ENCODE results near the gene ZNF784.

The ZNF784 gene

DNA sequence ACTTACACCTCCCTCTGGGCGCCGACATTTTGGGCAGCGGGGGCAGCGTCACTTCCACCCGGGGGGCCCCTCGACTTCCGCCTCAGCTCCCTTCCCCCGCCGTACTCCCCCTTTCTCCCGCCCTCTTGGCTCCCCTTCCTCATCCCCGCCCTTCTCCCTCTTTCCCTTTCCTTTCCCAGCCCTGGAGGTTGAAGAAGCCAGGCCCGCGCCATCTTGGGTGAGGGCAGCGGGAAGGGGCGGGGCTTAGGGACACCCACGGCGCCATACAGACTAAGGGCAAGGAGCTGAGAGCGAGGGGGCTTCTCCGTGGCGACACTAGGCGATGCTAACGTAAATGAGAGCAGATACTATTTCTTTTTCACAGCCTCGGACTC lies 24.9 kb downstream of the ZNF784 start, which contains the start of gene FIZ1:
FIZ1 (minus strand) TSS at position 50 of the 374 bp plus-strand sequence. CDS start 1,652 bp downstream, outside the sequence.
- ChIA-PET POLR2A (interaction anchor here (0.7 to 1.6 kb wide), 10 partner anchors 12 to 210 kb away, joined by 3 to 6 read pairs (median 4); partner anchors contain the start of genes UBE2S and ZNF784), CTCF (interaction anchor here (1.6 to 2.9 kb wide), 2 partner anchors 12 to 83 kb away, joined by 6 to 15 read pairs; no protein-coding TSS in a partner anchor)
- TF ChIP-seq, protein P1, sequence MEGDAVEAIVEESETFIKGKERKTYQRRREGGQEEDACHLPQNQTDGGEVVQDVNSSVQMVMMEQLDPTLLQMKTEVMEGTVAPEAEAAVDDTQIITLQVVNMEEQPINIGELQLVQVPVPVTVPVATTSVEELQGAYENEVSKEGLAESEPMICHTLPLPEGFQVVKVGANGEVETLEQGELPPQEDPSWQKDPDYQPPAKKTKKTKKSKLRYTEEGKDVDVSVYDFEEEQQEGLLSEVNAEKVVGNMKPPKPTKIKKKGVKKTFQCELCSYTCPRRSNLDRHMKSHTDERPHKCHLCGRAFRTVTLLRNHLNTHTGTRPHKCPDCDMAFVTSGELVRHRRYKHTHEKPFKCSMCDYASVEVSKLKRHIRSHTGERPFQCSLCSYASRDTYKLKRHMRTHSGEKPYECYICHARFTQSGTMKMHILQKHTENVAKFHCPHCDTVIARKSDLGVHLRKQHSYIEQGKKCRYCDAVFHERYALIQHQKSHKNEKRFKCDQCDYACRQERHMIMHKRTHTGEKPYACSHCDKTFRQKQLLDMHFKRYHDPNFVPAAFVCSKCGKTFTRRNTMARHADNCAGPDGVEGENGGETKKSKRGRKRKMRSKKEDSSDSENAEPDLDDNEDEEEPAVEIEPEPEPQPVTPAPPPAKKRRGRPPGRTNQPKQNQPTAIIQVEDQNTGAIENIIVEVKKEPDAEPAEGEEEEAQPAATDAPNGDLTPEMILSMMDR (IDR thresholded peaks at IDR 0.05; ENCODE audit: insufficient read depth, low read length, missing control alignments) = no peak
- peak; percentile 88 for DNase-seq (ENCODE audit: low read depth, low spot score)
- peak within 1 kb of the TSS; percentile 87 for H3K4me3 ChIP-seq (ENCODE audit: low read depth, low read length)

DNA sequence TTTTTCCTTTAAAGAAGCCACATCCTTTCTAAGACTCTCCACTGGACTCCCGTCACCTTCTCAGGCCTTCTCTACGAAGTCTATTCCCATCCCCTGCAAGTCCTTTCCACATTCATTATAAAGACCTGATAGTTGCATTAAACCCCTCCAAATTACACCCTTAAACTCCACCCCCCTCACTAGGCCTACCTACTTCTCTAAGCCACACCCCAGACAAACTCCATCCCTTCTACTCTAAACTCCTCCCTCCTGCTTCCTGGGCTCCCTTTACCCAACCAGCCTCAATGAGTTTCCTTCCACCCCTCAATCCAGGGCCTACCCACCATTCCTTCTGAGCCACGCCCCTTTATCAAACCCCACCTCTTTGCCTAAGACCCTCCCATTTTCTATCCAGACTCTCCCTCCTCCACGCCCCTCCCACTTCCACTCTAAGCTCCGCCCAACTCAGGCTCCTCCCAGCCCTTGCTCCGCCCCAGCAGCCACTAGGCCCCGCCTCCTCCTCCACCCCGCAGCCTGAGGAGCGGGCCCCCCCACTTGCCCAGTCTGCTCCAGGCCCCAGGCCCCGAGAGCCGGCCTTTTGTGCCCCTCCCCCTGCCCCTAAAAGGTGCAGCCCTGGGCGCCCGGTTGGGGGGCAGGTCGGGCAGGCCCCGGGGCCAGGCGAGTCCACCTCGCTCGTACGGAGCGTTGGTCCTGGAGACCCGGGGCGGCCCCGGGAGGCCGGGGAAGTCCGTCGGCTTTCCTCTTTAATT lies 25.5 kb downstream of the ZNF784 start:
- TF ChIP-seq, protein P1 (IDR thresholded peaks at IDR 0.05; ENCODE audit: insufficient read depth, low read length, missing control alignments) = no peak
- peak; percentile 74 for DNase-seq (ENCODE audit: low read depth, low spot score)
- POLR2A ChIA-PET = interaction anchor here (0.6 to 1.6 kb wide), 10 partner anchors 11 to 209 kb away, joined by 3 to 6 read pairs (median 4); partner anchors contain the start of genes UBE2S and ZNF784
- CTCF ChIA-PET = interaction anchor here (1.6 to 2.9 kb wide), 2 partner anchors 11 to 83 kb away, joined by 6 to 15 read pairs; no protein-coding TSS in a partner anchor
- peak overlapping the region; percentile 87 for H3K4me3 ChIP-seq (ENCODE audit: low read depth, low read length)

DNA sequence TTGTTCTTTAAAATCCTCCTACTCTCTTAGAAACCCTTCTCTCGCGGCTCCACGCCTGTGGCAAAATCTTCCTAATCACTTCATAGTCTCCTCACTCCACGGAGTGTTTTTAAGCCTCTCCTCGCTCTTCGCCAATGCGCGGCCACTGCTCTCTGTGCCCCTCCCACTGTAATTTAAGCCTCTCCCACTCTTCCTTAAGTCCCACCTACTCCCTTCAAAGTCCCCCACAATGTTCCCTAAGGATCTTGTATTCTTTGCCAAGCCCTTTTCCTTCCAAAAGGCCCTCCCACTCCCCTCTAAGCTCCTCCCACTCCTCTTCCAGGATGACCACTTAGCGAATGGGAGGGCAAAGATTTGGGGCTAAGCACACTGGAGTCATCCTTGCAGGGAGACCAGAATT lies 26.3 kb downstream of the ZNF784 start:
- no peak for DNase-seq (ENCODE audit: low read depth, low spot score)
- TF ChIP-seq, protein P1 (IDR thresholded peaks at IDR 0.05; ENCODE audit: insufficient read depth, low read length, missing control alignments) = no peak
- H3K4me3 ChIP-seq (ENCODE audit: low read depth, low read length) = no peak overlapping the region
- CTCF ChIA-PET = interaction anchor here (1.6 to 1.9 kb wide), 2 partner anchors 10 to 131 kb away, joined by 6 read pairs; no protein-coding TSS in a partner anchor
- POLR2A ChIA-PET = no interaction called here

DNA sequence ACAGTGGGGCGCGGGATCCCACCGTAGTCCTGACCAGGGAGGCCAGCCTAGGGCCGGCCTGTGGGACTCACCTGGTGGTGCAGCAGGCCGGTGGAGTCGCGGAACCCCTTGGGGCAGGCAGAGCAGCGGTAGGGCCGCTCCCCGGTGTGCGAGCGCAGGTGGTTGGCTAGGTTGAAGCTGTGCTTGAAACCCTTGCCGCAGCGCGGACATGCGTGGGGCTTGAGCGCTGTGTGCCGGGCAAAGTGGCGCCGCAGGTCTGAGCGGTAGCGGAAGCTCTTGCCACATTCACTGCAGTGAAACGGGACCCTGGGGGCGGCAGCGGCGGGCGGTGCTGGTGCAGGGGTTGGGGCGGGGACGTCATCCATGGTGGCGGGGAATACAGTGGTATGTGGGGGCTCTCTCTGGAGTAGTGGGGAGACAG lies 26.9 kb downstream of the ZNF784 start:
- no peak overlapping the region for H3K4me3 ChIP-seq (ENCODE audit: low read depth, low read length)
- ChIA-PET POLR2A (no interaction called here), CTCF (interaction anchor here (1.9 kb wide), 1 partner anchor 130 kb away, joined by 6 read pairs; no protein-coding TSS in a partner anchor)
- DNase-seq (ENCODE audit: low read depth, low spot score) = no peak
- TF ChIP-seq, protein P1 (IDR thresholded peaks at IDR 0.05; ENCODE audit: insufficient read depth, low read length, missing control alignments) = no peak

DNA sequence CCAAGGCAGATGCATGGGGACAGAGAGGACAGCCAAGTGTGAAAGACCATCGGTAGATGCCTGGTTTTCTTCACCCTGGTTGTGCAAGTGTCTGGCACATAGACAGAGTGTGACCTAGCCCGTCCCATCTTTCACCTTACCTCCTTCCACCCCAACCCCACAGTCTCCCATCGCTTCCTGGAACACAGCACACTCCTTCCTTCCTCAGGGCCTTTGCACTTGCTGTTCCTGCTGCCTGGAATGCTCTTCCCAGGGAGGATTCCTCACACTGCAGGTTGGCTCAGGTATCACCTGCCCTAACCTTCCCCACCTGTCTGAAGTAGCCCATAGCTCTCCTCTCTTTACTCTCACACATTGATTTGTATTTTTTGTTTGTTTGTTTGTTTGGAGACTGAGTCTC lies 28.1 kb downstream of the ZNF784 start:
- no peak overlapping the region for H3K4me3 ChIP-seq (ENCODE audit: low read depth, low read length)
- POLR2A ChIA-PET = no interaction called here
- TF ChIP-seq, protein P1 (IDR thresholded peaks at IDR 0.05; ENCODE audit: insufficient read depth, low read length, missing control alignments) = no peak
- CTCF ChIA-PET = interaction anchor here (0.9 to 1.5 kb wide), 3 partner anchors 28 to 121 kb away, joined by 3 to 4 read pairs (median 3); partner anchors contain the start of gene ZNF784
- DNase-seq (ENCODE audit: low read depth, low spot score) = no peak

DNA sequence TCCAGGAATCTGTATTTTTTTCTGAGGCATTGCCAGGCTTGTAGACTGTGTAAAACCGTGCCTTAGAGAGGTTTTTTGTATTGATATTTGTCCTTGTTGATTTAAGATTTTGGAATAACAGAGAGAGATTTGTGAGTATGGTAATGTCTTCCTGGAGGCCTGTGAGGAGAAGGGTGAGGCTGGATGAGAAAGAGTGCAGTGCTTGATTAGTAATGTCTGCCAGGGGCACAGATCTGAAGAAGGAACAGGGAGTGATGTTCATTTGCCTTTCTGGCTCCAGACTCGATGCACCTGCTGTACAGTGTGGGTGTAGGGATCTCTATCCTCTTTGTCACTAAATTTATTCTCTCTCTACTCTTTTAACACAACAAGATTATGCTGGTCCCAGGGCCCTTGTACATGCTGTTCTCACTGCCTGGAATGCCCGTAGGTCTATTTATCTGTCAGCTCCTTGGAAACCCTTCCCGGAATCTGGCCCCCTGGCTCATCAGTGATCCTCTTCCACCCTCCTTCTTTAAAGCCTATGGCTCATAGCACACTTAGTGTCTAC lies 29.3 kb downstream of the ZNF784 start:
- TF ChIP-seq, protein P1 (IDR thresholded peaks at IDR 0.05; ENCODE audit: insufficient read depth, low read length, missing control alignments) = no peak
- no peak overlapping the region for H3K4me3 ChIP-seq (ENCODE audit: low read depth, low read length)
- DNase-seq (ENCODE audit: low read depth, low spot score) = no peak
- CTCF ChIA-PET = interaction anchor here (1.1 to 1.4 kb wide), 3 partner anchors 11 to 119 kb away, joined by 3 to 6 read pairs (median 3); no protein-coding TSS in a partner anchor
- POLR2A ChIA-PET = no interaction called here
